HG03159 (cell line): ENCODE measurements around the gene PSMD2.

Experiments
- ATAC-seq: cut with Tn5 transposase; IDR thresholded peaks from one replicate; pipeline ENCODE4 v1.9.1; 2021; ENCODE audit warnings: mild to moderate bottlenecking, moderate library complexity; ENCODE audit not compliant: unreplicated experiment

Gene PSMD2

DNA sequence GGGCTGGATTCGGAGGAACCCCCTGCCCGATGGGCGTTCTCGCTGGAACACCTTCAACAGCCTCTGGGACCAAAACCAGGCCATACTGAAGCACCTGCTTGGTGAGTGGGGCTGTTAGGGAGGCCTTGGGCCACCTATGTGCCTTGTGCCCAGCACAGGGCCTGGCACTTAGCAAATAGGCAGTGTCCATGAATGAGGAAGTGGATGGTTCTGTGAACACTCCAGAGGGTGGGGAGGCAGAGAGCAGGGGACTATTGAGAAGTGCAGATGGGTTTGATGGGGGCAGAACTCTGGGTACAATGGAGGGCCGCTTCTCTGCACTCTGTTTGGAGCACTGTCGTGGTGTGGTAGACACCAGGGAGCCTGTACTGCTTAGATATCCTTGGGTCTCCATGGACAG lies 21.7 kb upstream of the PSMD2 start:
- no peak for ATAC-seq

DNA sequence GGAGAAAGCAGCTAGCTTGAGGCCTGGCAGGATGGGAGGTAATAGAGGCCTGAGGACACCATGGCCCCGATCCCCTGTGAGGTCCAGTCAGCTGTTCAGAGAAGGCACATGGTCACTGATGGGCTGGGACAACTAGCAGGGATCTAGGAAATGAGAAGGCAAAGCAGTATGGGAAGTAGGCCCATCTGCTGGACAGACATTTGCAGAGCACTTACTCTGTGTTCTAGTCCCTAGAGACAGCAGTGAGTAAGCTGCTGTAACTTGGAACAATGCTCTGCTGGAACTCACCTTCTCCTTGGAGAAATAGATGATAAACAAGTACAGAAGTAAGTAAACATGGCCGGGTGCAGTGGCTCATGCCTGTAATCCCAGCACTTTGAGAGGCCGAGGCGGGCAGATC lies 16.1 kb upstream of the PSMD2 start:
- ATAC-seq: no peak

DNA sequence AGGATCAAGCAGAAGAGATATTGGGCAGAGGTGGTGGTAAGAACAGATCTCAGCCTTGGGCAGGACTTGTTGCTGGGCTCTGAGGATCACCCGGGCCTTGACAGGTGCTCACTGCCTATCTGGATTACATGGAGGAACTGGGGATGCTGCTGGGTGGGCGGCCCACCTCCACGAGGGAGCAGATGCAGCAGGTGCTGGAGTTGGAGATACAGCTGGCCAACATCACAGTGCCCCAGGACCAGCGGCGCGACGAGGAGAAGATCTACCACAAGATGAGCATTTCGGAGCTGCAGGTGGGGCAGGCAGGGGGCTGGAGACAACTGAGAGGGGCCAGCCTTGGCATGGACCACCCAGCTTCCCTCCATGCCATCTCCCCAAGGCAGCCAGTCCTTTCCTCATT lies 15.4 kb upstream of the PSMD2 start:
- no peak for ATAC-seq

DNA sequence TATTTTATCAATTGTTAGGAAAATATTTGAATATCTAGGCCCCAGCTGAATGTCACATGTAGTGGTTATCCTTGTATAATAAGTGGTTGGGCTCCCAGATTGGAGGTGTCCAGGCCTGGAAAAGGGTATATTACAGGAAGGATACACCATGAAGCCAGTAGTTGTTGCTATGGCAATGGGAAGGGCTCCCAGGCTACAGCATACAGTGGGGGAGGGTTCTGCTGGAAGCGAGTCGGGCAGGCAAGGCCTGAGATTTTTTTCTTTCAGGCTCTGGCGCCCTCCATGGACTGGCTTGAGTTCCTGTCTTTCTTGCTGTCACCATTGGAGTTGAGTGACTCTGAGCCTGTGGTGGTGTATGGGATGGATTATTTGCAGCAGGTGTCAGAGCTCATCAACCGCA lies 14.3 kb upstream of the PSMD2 start:
- no peak for ATAC-seq

DNA sequence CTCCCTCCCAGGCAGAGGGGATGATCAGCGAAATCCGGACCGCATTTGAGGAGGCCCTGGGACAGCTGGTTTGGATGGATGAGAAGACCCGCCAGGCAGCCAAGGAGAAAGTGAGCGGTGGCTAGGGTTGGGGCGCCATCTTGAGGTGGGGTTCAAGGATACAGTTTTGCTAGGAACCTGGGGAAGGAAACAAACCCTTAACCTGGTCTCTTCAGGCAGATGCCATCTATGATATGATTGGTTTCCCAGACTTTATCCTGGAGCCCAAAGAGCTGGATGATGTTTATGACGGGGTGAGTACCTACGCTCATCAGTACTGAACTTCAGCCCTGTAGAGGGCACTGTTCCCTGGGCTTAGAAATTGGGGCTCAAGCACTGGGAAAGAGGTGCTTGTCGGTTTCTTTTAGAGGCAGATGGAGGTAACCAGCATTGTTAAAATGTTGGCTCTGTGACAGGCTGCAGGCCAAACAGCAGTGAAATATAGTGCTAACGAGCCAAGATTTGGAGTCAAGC lies 9.6 kb upstream of the PSMD2 start:
- ATAC-seq: no peak

DNA sequence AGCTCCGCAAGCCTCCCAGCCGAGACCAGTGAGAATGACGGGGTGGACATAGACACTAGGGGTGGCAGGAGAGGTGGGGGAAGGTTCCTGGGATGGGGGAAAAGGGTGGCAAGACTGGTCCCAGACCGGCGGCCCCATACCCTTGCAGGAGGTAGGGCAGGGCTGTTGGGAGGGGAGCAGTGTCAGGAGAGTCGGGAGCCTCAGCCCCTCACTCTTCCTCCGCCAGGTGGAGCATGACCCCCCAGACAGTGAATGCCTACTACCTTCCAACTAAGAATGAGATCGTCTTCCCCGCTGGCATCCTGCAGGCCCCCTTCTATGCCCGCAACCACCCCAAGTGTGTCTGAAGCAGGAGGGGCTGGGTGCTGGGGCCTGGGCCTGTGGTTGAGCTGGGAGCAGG lies 8.7 kb upstream of the PSMD2 start:
- ATAC-seq: no peak

DNA sequence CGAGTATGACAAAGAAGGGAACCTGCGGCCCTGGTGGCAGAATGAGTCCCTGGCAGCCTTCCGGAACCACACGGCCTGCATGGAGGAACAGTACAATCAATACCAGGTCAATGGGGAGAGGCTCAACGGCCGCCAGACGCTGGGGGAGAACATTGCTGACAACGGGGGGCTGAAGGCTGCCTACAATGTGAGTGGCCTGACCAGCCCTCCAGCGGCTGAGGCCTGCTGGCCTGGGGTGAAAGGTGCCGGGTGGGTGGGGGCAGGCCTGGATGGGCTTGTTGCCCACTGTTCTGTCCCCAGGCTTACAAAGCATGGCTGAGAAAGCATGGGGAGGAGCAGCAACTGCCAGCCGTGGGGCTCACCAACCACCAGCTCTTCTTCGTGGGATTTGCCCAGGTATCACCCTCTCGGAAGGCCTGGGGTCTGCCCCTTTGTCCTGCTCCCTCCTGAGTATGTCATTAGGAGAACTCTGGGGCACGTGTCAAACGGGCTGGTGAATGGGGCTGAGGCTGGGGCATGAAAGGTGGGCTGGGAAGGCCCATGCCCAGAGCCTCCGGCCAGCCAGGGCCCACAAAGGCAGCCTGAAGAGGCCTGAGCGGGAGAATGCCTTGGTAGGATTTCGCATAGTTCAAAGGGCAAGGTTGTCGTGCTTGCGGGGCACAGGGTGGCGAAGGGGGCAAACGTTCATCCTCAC lies 7.8 kb upstream of the PSMD2 start:
- ATAC-seq: no peak

DNA sequence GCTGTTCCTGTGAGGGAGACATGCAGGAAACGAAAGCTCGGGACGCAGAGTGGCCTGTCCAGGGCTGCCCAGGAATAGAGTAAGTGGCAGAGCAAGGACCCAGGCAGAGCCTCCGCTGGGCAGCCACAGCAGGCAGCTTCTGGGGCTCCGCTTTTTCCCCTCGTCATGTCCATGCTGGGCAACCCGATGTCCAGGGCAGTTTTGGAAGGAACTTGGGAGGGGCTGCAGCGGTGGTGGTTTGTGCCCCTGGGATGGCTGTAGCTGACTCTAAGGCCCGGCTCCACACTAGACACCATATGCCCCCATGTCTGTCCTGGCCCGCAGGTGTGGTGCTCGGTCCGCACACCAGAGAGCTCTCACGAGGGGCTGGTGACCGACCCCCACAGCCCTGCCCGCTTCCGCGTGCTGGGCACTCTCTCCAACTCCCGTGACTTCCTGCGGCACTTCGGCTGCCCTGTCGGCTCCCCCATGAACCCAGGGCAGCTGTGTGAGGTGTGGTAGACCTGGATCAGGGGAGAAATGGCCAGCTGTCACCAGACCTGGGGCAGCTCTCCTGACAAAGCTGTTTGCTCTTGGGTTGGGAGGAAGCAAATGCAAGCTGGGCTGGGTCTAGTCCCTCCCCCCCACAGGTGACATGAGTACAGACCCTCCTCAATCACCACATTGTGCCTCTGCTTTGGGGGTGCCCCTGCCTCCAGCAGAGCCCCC lies 7.1 kb upstream of the PSMD2 start:
- no peak for ATAC-seq

DNA sequence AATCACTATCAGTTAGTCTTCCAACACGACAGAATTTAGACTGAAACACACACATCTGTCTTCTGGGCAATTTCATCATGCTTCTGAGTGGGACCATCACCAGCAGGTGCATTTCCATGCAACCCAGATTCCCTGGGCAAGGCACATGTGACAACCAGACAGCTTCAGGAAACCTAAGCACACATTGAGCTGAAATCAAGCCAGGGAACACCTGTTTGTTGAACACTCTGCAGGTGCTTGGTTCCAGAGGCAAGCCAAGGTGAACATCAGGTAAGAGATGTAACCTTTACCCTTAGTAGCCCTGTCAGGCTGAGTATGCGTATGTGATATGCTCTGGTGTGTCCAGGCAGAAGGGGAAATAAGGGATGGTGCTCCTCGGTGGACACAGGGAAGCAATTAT lies 3.3 kb upstream of the PSMD2 start:
- no peak for ATAC-seq

DNA sequence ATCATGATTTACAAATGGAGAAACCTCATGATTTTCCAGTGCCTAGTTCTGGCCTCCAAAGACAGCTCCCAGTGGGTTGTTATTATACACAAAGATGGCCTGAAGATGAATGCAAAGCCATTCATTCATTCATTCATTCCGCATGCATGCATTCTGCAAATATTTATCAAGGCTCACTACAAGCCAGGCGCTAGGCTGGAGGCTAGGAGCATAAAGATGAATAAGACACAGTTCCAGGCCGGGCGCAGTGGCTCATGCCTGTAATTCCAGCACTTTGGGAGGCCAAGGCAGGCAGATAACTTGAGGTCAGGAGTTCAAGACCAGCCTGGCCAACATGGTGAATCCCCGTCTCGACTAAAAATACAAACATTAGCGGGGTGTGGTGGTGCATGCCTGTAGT lies 2.4 kb upstream of the PSMD2 start:
- no peak for ATAC-seq

DNA sequence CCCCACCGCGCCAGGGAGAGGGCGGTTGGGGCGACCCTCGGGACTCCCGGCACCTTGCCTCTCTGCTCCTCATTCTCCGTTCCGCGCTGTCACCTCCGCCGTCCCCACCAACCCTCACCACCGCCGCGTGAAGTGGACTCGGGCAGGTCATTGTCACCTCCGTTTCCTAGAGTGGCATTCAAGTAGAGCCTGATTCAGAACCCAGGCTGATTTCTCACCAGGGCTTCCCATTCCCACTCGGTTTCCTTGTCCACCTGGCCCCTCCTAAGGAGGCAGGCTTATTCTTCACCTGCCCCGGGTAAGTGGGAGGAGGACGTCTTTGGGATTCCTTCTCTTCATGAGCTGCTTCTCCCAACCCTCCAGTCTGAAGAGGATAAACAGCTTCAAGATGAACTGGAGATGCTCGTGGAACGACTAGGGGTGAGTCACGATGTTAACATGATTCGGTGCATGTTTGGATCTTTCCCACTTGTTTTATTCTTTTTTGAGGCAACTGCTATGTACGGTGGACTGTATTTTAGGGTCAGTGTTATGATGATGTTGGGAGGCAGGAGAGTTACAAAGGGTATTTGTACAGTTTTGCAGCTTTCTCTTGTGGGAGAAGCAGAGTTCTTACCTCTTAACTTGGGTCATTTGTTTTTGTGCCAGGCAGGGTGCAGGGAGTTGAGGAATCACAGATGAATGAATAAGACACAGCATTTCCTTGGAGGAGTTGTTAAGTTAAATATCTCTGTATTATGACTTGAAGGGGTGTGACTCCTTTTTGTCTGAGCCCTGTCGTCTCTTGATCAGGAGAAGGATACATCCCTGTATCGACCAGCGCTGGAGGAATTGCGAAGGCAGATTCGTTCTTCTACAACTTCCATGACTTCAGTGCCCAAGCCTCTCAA lies 692 bp downstream of the PSMD2 start:
- ATAC-seq: no peak

DNA sequence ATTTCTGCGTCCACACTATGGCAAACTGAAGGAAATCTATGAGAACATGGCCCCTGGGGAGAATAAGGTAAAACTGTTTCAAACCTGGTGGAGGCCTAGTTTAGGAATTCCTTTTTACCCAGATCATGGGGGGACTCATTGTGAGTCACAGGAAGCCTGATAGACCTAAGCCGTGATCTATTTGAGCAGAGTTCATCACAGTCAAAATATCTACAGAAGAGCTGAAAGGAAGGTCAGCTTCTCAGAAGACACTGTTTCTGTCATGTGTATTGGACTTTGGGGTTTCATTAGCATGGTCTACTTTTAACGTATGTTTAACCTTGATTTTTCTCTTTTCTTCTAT lies 1.3 kb downstream of the PSMD2 start:
- ATAC-seq: no peak

DNA sequence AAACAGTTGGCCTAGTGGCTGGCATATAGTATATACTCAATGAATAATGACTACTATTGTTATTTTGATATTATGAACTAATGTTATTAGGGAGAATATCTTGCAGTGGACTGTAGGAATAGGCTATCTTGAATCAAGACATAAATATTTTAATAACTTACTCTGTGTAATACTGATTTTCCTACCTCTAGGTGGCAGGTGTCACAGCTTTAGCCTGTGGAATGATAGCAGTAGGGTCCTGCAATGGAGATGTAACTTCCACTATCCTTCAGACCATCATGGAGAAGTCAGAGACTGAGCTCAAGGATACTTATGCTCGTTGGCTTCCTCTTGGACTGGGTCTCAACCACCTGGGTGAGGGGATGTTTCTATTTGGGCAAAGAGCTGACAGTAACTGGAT lies 6.5 kb downstream of the PSMD2 start:
- ATAC-seq: no peak

DNA sequence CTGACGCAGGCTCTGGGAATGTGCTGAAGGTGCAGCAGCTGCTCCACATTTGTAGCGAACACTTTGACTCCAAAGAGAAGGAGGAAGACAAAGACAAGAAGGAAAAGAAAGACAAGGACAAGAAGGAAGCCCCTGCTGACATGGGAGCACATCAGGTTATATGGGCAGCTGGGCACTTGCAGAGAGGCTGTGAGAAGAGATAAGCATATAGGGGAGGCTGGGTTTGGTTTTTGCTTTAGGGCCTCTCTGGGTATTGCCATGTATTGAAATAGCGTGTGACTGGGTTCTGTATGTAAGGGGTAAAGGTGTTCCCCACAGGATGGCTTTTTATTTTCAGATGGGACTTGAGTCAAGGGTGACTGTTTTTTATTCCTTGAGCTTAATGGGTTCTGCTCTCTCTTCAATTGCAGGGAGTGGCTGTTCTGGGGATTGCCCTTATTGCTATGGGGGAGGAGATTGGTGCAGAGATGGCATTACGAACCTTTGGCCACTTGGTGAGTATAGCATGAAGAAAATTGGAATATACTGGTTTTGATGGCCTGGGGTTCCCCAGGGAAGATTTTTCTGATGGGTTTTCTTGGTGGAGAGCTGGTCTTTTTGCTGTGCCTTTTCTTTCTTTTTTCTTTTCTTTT lies 7.4 kb downstream of the PSMD2 start:
- ATAC-seq: no peak

DNA sequence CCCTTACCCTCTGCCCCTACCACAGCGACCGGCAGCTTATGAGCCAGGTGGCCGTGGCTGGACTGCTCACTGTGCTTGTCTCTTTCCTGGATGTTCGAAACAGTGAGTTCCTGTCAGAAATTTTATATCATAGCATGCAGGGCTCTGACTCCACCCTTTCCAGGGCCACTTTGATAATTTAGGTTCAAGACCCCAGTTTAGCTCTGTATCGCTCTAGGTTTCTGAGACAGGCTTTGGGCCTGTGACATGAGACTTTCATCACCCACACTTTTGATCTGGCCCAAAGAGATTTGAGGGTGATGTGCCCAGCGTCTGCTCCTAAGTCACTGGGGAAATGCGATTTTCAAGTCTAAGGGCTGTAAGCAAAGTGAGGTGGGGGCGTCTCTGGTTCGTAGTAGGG lies 8.9 kb downstream of the PSMD2 start:
- no peak for ATAC-seq

DNA sequence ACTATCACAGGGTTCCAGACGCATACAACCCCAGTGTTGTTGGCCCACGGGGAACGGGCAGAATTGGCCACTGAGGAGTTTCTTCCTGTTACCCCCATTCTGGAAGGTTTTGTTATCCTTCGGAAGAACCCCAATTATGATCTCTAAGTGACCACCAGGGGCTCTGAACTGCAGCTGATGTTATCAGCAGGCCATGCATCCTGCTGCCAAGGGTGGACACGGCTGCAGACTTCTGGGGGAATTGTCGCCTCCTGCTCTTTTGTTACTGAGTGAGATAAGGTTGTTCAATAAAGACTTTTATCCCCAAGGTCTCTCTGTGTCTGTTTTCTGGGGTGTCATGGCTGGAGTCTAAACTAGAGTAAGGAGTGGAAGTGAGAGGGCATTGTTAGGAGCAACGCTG lies 9.7 kb downstream of the PSMD2 start:
- ATAC-seq: no peak

DNA sequence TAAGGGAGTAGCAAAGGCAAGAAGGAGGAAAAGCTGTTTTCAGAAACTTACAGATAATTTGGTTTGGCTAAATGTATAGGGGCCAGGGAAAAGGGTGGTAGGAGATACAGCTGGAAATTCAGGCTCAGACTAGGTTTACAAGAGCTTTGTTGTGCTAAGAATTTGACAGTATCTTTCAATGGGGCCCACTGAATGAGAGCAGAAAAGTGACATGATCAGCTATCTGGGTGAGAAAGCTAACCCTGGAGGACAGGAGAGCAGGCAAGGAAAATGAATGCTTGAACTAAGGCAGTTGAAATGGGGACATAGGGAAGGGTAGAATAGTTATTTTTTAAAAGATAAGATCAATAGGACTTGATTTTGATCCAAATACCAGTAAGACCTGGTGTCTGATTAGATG lies 12.6 kb downstream of the PSMD2 start:
- no peak for ATAC-seq

DNA sequence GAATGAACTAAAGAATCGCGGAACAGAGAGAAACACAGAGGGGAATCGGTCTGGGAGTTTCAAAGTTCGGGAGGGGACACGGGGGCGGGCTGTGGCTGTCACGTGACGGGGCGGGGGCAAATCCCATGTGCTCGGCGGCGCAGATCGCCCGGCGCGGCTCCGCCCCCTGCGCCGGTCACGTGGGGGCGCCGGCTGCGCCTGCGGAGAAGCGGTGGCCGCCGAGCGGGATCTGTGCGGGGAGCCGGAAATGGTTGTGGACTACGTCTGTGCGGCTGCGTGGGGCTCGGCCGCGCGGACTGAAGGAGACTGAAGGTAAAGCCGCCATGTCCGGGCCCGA lies 15.3 kb downstream of the PSMD2 start, which contains the start of gene EIF4G1:
EIF4G1 (plus strand) TSS at position 244 of the 337 bp plus-strand sequence. CDS start 1,191 bp downstream, outside the sequence.
- peak; percentile 84 for ATAC-seq

DNA sequence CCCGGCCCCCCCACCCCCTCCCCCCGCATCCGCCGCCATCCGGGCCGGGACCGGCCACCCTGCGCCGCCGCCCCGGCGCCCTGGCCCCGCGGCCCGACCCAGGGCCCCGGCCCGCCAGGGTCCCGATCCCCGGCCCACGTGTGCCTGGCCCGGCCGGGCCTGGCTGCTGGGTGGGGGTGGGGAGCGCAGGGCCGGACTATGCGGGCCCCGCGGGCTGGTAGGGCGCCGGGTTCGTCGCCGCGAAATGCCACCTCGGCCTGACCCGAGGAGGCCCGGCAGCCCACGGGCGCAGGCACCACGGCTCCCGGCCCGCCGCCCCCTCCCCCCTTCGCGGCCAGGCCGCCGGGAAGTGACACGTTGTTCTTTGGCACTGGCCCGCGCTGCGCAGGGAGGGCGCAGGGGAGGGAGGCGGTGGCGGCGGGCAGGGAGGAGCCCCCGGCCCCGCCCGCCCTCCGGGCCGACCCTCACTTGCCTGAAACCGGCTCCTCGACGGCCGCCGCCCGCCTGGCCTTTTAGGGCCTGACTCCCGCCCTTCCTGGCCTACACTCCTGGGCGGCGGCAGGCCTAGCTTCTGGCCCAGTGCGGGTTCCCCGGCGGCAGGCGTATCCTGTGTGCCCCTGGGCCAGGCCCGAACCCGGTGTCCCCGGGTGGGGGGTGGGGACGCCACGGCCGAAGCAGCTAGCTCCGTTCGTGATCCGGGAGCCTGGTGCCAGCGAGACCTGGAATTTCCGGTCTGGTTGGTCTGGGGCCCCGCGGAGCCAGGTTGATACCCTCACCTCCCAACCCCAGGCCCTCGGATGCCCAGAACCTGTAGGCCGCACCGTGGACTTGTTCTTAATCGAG lies 15.9 kb downstream of the PSMD2 start:
- ATAC-seq: peak; percentile 31

DNA sequence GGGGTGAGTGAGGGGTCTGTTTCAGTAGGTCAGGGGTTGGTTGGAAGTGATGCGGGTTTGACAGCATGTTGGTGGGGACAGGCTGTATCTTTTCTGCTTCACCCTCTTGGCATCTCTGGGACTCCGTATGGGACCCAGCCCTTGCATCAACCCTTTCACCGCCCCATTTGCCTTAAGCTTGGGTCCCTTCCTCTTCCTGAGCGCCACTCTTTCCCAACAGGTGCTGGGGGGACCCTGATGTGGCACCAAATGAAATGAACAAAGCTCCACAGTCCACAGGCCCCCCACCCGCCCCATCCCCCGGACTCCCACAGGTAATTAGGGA lies 16.5 kb downstream of the PSMD2 start:
- peak; percentile 3 for ATAC-seq
